ENCODE measurements around the gene KCNIP1.

KCNIP1 gene

DNA sequence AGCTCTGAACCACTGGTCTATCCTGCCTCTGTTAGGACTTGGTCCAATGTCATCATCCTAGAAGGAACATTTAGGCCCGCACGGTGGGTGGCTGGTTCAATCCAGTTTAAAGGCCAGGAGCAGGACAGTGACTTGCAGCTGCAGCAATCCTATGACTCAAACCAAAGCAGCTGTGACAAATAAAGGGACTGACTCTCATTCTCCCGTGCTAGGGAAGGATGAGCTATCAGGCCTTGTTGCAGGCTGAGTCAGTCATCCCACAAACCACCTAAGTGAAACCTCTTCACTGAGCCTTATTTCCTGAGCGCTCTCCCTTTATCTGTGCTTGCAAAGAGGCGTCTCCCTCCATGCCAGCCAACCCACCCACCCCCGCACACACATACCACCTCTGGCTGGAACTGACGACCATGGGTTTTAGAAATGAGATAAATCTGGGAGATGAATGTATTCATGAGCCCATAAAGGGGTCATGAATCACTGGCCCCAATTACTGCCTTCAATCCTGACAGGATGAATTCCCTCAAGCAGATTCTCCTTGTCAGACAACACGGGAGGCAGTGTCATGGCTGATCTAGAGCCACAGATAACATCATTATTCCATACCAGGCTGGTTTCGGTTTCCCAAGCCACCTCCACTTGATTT is 93.4 kb downstream of the KCNIP1 start:
- no peak overlapping the region for H3K4me3 Mint-ChIP-seq
- ATAC-seq (replicated peaks) (no peak), DNase-seq (no peak)
- no peaks in the 10 kb centered on the region for H3K4me1 Mint-ChIP-seq (ENCODE audit: low read depth in 2 of 2)
- peaks cover 45 to 93% of the 10 kb centered on the region in 2 donors for H3K27me3 Mint-ChIP-seq
- no peaks in the 10 kb centered on the region for H3K9me3 Mint-ChIP-seq
- H3K27ac Mint-ChIP-seq = no peak overlapping the region
- no peaks in the 10 kb centered on the region for H3K36me3 Mint-ChIP-seq (ENCODE audit: insufficient read depth)

- H3K9me3 Mint-ChIP-seq = no peaks in the 10 kb centered on the region
- no peak overlapping the region for H3K27ac Mint-ChIP-seq
- no peak for ATAC-seq (replicated peaks)
- DNase-seq = no peak
- H3K36me3 Mint-ChIP-seq (ENCODE audit: insufficient read depth) = no peaks in the 10 kb centered on the region
- no peaks in the 10 kb centered on the region for H3K4me1 Mint-ChIP-seq (ENCODE audit: low read depth in 2 of 2)
- H3K27me3 Mint-ChIP-seq = peaks cover 38 to 93% of the 10 kb centered on the region in 2 donors
- no peak overlapping the region for H3K4me3 Mint-ChIP-seq
Measured at GRCh38 chr5:170597872-170598271, 94.1 kb downstream of the KCNIP1 start.

DNA sequence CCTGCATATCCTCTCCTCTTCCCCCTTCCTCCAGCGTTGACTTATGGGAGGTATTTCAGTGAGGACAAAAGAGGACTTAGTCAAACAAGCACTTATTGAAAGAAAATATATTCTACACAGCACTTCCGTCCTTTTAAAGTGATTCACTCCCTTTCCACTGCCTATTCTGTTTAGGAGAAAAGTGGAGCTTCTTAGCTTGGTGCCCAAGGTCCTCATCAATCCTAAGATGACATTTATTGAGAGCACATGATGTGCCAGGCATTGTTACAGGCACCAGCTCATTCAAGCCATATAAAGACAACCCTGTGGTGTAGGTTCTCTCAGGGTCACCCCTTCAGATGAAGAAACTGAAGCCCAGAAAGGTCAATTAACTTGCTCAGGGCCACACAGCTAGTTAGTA is 95.9 kb downstream of the KCNIP1 start:
- Mint-ChIP-seq H3K27ac (no peak overlapping the region), H3K36me3 (ENCODE audit: insufficient read depth) (no peaks in the 10 kb centered on the region), H3K27me3 (peaks cover 30 to 81% of the 10 kb centered on the region in 2 donors), H3K4me1 (ENCODE audit: low read depth in 2 of 2) (no peaks in the 10 kb centered on the region), H3K4me3 (no peak overlapping the region), H3K9me3 (no peaks in the 10 kb centered on the region)
- no peak for DNase-seq
- no peak for ATAC-seq (replicated peaks)

DNA sequence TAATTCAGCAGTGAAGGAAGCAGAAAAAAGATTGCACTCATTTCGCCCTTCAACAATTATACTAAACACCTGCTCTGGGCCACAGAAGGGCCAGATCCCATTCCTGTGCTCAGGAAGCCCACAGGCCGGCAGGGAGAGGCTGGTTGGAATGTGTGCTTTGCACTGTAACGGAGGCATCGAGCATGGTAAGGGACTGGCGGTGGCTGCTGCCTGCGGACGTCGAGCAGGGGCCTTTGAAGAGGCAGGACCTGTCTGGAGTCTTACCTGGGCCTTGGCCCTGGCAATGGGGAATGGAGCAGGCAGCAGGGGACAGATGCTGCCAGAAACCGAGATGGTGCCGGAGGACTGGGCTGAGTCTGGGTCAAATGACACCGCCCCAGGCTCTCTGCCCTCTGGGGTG is 97.8 kb downstream of the KCNIP1 start:
- ATAC-seq (replicated peaks) (no peak), DNase-seq (no peak)
- Mint-ChIP-seq H3K9me3 (no peaks in the 10 kb centered on the region), H3K36me3 (ENCODE audit: insufficient read depth) (no peaks in the 10 kb centered on the region), H3K27me3 (peaks cover 24 to 75% of the 10 kb centered on the region in 2 donors), H3K27ac (no peak overlapping the region), H3K4me3 (no peak overlapping the region), H3K4me1 (ENCODE audit: low read depth in 2 of 2) (no peaks in the 10 kb centered on the region)

DNA sequence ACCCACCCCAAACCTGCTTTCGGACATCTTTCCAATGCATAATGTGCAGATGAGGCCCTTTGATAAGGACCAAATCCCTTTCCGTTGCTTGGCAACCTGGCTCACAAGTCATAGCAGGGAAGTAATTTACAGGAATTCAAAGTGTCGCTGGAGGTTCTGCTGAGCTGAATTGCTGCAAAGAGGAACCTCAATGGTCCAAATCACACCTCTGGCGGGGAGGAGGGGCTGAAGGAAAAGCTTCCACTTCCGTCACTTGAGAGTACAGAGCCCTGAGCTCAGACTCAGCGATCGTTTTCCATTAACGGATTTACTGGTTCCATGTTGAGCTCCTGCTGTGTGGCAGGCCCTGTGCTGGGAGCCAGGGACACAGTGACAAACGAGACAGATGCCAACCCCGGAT is 99.3 kb downstream of the KCNIP1 start:
- H3K9me3 Mint-ChIP-seq = no peaks in the 10 kb centered on the region
- no peak for DNase-seq
- no peaks in the 10 kb centered on the region for H3K36me3 Mint-ChIP-seq (ENCODE audit: insufficient read depth)
- H3K4me3 Mint-ChIP-seq = no peak overlapping the region
- no peaks in the 10 kb centered on the region for H3K4me1 Mint-ChIP-seq (ENCODE audit: low read depth in 2 of 2)
- ATAC-seq (replicated peaks) = no peak
- H3K27me3 Mint-ChIP-seq = peaks cover 24 to 77% of the 10 kb centered on the region in 2 donors
- no peak overlapping the region for H3K27ac Mint-ChIP-seq

- no peak overlapping the region for H3K27ac Mint-ChIP-seq
- no peaks in the 10 kb centered on the region for H3K36me3 Mint-ChIP-seq (ENCODE audit: insufficient read depth)
- ATAC-seq (replicated peaks) (no peak), DNase-seq (no peak)
- peaks cover 24 to 72% of the 10 kb centered on the region in 2 donors for H3K27me3 Mint-ChIP-seq
- no peaks in the 10 kb centered on the region for H3K9me3 Mint-ChIP-seq
- no peaks in the 10 kb centered on the region for H3K4me1 Mint-ChIP-seq (ENCODE audit: low read depth in 2 of 2)
- H3K4me3 Mint-ChIP-seq = no peak overlapping the region
Measured at GRCh38 chr5:170603578-170604565, 100.1 kb downstream of the KCNIP1 start.

DNA sequence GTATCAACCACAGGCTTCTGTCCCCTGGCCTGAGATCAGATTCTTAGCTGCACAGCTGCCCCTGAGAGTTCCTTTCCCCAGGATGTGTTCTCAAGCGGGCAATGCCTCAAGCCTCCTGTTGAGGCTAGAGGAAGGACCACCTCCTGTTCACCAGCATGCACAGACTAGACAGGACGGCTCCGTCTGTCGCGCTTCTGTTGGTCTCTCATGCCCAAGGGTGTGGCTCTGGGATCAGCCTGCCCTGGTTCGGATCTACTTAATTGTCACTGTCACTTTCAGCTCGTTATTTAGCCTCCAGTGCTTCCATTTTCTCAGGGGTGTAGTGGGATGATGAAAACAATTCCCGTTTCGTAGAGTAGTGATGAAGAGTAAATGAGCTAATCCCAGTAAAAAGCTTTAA is 103.1 kb downstream of the KCNIP1 start:
- Mint-ChIP-seq H3K36me3 (ENCODE audit: insufficient read depth) (no peaks in the 10 kb centered on the region), H3K4me3 (no peak overlapping the region), H3K9me3 (no peaks in the 10 kb centered on the region), H3K27me3 (peaks cover 0 to 57% of the 10 kb centered on the region in 2 donors), H3K4me1 (ENCODE audit: low read depth in 2 of 2) (no peaks in the 10 kb centered on the region), H3K27ac (no peak overlapping the region)
- ATAC-seq (replicated peaks) (no peak), DNase-seq (no peak)

DNA sequence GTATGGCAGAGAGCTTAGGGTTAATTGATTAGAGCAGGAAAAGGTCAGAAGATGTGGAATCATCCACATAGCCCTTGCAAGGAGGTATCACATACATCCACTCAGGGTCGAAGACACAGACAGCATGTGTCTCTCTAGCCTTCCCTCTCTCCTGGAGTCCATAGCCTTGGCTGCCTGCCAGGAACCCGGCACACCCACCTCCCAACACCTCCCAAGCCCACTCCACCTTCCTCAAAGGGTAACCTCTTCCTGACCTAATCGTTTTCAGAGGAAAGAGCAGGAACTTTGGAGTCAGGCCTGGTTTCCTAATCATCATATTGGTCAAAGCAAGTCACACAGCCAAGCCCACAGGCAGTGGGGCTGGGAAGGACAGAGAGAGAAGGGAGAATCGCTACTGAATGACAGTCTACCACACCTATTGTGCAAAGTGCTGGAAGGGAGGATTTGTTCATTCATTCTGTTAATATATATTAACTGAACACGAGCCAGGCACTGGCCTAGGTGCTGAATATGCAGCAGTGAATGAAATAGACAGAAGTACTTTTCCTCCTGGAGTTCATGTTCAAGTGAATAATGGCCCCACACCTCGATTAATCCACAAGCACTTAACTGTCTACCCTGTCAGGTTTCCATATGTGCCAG is 107.8 kb downstream of the KCNIP1 start:
- DNase-seq = no peak
- H3K4me3 Mint-ChIP-seq = no peak overlapping the region
- no peaks in the 10 kb centered on the region for H3K9me3 Mint-ChIP-seq
- H3K4me1 Mint-ChIP-seq (ENCODE audit: low read depth in 2 of 2) = no peaks in the 10 kb centered on the region
- H3K36me3 Mint-ChIP-seq (ENCODE audit: insufficient read depth) = no peaks in the 10 kb centered on the region
- H3K27ac Mint-ChIP-seq = no peak overlapping the region
- H3K27me3 Mint-ChIP-seq = peaks cover 20 to 79% of the 10 kb centered on the region in 2 donors
- ATAC-seq (replicated peaks) = no peak

DNA sequence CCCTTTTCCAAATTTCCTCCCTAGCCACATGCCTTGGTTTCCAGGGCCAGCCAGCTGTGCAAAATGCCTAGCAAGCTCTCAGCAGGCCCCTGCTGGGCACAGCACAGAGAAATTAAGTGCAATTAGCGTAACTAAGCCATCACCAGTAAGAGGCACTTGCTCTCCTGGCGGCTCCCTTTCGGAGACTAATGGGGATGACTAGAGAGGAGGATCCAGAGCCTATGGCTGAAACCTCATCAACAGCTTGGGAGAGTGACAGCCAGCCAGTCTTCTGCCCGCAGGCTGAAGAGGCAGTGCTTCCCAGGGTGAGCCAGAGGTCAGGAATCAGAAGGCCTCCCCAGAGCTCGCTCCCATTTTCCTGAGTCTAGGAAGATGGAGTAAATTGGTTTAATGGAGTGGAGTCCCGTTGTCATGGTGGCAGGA is 108.4 kb downstream of the KCNIP1 start:
- no peak for DNase-seq
- Mint-ChIP-seq H3K9me3 (no peaks in the 10 kb centered on the region), H3K27me3 (peaks cover 25 to 79% of the 10 kb centered on the region in 2 donors), H3K4me1 (ENCODE audit: low read depth in 2 of 2) (no peaks in the 10 kb centered on the region), H3K27ac (no peak overlapping the region), H3K4me3 (no peak overlapping the region), H3K36me3 (ENCODE audit: insufficient read depth) (no peaks in the 10 kb centered on the region)
- ATAC-seq (replicated peaks) = no peak

- Mint-ChIP-seq H3K27ac (no peak overlapping the region), H3K4me1 (ENCODE audit: low read depth in 2 of 2) (peaks cover 0 to 8% of the 10 kb centered on the region in 2 donors), H3K27me3 (peaks cover 25 to 74% of the 10 kb centered on the region in 2 donors), H3K9me3 (no peaks in the 10 kb centered on the region), H3K4me3 (no peak overlapping the region), H3K36me3 (ENCODE audit: insufficient read depth) (no peaks in the 10 kb centered on the region)
- DNase-seq = no peak
- no peak for ATAC-seq (replicated peaks)
Measured at GRCh38 chr5:170614065-170614490, 110.3 kb downstream of the KCNIP1 start.

DNA sequence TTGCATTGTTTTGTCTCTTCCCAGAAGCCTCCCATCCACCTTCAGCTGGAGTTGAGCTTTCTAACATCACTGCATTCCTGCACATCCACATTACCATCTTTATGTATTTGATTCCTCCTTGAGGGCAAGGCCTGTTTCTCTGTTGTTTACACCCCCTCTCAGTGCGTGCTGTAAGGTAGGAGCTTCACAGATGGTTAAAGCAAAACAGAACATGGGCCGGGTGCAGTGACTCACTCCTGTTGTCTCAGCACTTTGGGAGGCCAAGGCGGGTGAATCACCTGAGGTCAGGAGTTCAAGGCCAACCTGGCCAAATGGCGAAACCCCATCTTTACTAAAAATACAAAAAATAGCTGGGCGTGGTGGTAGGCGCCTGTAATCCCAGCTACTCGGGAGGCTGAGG is 110.9 kb downstream of the KCNIP1 start:
- Mint-ChIP-seq H3K9me3 (no peaks in the 10 kb centered on the region), H3K36me3 (ENCODE audit: insufficient read depth) (no peaks in the 10 kb centered on the region), H3K4me3 (no peak overlapping the region), H3K27ac (no peak overlapping the region), H3K4me1 (ENCODE audit: low read depth in 2 of 2) (peaks cover 0 to 8% of the 10 kb centered on the region in 2 donors), H3K27me3 (peaks cover 25 to 74% of the 10 kb centered on the region in 2 donors)
- DNase-seq = no peak
- ATAC-seq (replicated peaks) = no peak

- no peak for DNase-seq
- Mint-ChIP-seq H3K9me3 (no peaks in the 10 kb centered on the region), H3K4me3 (no peak overlapping the region), H3K36me3 (ENCODE audit: insufficient read depth) (no peaks in the 10 kb centered on the region), H3K27me3 (peaks cover 25 to 51% of the 10 kb centered on the region in 2 donors), H3K4me1 (ENCODE audit: low read depth in 2 of 2) (peaks cover 0 to 8% of the 10 kb centered on the region in 2 donors), H3K27ac (no peak overlapping the region)
- ATAC-seq (replicated peaks) = no peak
Measured at GRCh38 chr5:170617533-170618490, 114.0 kb downstream of the KCNIP1 start.

- ATAC-seq (replicated peaks) (no peak), DNase-seq (no peak)
- Mint-ChIP-seq H3K9me3 (no peaks in the 10 kb centered on the region), H3K27ac (no peak overlapping the region), H3K4me3 (no peak overlapping the region), H3K36me3 (ENCODE audit: insufficient read depth) (no peaks in the 10 kb centered on the region), H3K4me1 (ENCODE audit: low read depth in 2 of 2) (peaks cover 0 to 8% of the 10 kb centered on the region in 2 donors), H3K27me3 (peaks cover 25 to 42% of the 10 kb centered on the region in 2 donors)
Measured at GRCh38 chr5:170619869-170620268, 116.0 kb downstream of the KCNIP1 start.
